ENCODE data around the gene ADGRL3. TPM values are rescaled to one million over a fixed set of nuclear protein-coding genes. Genes with fewer than 3 reads are reported as not detected.
"Not testable (repeated sequence)": the region's sequence is repeated elsewhere in the genome, so short reads cannot be mapped to it uniquely, and the experiment has no call there.

Gene ADGRL3
- total RNA-seq, 1 donor from 2014 or later = not detected

DNA sequence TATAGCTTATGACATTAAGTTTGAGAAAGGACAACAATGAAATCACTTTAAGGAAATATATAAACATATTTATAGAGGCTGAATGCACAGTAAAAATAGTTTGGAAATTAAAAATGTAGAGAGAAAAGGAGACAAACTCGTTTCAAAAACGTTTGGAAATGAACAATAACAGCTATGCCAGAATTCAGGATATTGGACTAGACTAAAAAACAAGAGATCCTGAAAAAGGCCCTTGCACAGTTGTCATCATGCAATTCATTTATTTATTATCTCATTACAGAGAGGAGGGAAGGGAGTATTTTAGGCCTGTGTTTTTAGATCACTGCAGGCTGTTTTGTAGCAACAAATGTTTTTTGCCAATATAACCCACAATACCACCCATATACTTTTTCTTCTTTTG is 527.2 kb downstream of the ADGRL3 start:
- H3K4me3 Mint-ChIP-seq = no peak overlapping the region
- no peak for DNase-seq (ENCODE audit: low spot score)
- no peak overlapping the region for H3K27ac Mint-ChIP-seq
- intact Hi-C loops (cut with micrococcal nuclease) = no loop called here
- H3K27me3 Mint-ChIP-seq (ENCODE audit: insufficient read depth) = no peaks in the 10 kb centered on the region
- H3K9me3 Mint-ChIP-seq = peaks cover 3% of the 10 kb centered on the region
- no peaks in the 10 kb centered on the region for H3K4me1 Mint-ChIP-seq (ENCODE audit: low read depth)
- no peaks in the 10 kb centered on the region for H3K36me3 Mint-ChIP-seq (ENCODE audit: low read depth)

DNA sequence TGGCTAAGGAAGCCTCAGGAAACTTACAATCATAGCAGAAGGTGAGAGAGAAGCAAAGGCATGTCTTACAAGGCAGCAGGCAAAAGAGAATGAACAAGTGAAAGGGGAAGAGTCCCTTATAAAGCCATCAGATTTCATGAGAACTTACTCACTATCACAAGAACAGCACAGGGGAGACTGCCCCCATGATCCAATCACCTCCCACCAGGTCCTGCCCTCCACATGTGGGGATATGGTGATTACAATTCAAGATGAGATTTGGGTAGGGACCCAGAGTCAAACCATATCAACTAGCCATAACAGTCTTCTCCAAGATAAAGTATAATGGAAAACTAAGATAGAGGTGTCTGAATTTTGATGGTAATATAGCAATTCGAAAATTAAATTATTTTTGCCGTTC is 534.3 kb downstream of the ADGRL3 start:
- H3K4me3 Mint-ChIP-seq = no peak overlapping the region
- H3K36me3 Mint-ChIP-seq (ENCODE audit: low read depth) = no peaks in the 10 kb centered on the region
- intact Hi-C loops (cut with micrococcal nuclease) = no loop called here
- H3K4me1 Mint-ChIP-seq (ENCODE audit: low read depth) = no peaks in the 10 kb centered on the region
- H3K27ac Mint-ChIP-seq = no peak overlapping the region
- no peaks in the 10 kb centered on the region for H3K9me3 Mint-ChIP-seq
- DNase-seq (ENCODE audit: low spot score) = no peak
- H3K27me3 Mint-ChIP-seq (ENCODE audit: insufficient read depth) = no peaks in the 10 kb centered on the region

DNA sequence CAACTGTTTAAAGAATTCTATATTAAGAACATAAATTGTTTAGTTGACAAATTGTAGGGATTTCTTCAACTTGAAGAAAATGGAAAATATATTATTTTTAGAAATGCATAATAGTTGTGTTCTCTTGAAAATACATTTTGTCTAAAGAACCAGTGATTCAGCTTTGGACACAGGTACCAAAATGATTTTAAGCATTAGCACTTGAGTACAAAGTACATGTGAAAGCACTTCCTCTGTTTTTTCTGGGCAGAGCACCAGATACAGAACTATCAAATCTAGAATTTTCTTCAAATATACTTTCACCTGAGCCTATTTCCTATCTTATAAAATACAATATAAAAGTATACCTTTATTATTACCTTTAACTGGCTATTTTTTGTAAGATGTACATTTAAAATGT is 539.8 kb downstream of the ADGRL3 start:
- no peaks in the 10 kb centered on the region for H3K4me1 Mint-ChIP-seq (ENCODE audit: low read depth)
- DNase-seq (ENCODE audit: low spot score) = no peak
- no peak overlapping the region for H3K4me3 Mint-ChIP-seq
- H3K27me3 Mint-ChIP-seq (ENCODE audit: insufficient read depth) = no peaks in the 10 kb centered on the region
- peaks cover 6% of the 10 kb centered on the region for H3K9me3 Mint-ChIP-seq
- H3K27ac Mint-ChIP-seq = no peak overlapping the region
- intact Hi-C loops (cut with micrococcal nuclease) = no loop called here
- H3K36me3 Mint-ChIP-seq (ENCODE audit: low read depth) = no peaks in the 10 kb centered on the region

DNA sequence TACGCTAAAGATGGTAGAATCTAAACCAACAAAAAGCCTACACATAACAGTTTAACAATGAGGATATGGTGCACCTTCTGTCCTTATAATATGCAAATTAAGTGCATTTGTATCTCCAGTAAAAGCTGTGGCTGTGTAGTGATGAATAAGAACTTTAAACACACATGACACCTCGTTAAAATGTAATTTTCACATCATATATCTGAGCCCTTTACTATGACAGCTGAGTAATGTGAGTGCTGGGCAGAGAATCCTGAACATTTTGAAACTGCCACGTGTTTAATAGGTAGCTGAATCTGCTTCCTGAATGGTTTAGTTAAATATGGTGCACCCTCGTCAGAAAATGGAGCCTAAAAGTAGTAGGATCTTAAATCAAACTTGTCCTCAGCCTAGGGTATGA is 540.8 kb downstream of the ADGRL3 start:
- Mint-ChIP-seq H3K27ac (no peak overlapping the region), H3K4me3 (no peak overlapping the region), H3K36me3 (ENCODE audit: low read depth) (no peaks in the 10 kb centered on the region), H3K4me1 (ENCODE audit: low read depth) (no peaks in the 10 kb centered on the region), H3K27me3 (ENCODE audit: insufficient read depth) (no peaks in the 10 kb centered on the region), H3K9me3 (peaks cover 8% of the 10 kb centered on the region)
- no peak for DNase-seq (ENCODE audit: low spot score)
- intact Hi-C loops (cut with micrococcal nuclease) = no loop called here

DNA sequence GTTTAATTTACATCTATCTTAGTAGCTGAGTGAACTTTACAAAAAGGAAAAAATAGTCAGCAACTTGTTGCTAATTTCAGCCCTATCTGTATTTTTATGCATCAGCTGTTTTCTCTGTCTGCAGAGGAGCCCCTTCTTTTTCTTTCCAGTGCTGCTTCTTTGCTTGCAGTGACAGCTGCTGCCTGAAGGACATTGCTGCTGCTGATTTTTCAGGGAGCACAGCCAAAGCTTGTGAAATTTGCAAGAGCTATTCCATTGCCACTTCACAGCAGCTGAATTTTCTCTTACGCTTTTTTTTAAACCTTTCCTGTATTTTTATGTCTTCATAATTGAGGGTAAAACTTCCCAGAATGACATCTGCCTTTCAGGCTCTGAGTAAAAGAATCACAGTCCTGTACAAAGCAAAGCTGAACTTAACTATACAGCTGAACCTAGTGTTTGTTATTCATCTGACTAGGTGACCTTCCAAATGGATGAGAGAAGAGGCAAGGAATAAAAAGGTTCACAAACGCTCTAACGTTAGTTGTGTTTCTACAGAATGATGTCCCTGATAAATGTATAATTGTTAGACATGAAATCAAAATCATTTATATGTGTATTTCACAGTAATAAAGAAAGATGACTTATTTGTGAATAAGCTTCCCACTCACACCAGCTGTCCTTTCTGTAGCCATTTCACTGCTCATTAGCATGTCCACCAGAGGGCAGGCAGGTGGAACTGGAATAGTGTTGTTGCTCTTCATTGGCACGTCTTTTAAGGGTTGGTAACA is 541.4 kb downstream of the ADGRL3 start:
- intact Hi-C loops (cut with micrococcal nuclease) = no loop called here
- Mint-ChIP-seq H3K27me3 (ENCODE audit: insufficient read depth) (no peaks in the 10 kb centered on the region), H3K27ac (no peak overlapping the region), H3K36me3 (ENCODE audit: low read depth) (no peaks in the 10 kb centered on the region), H3K4me1 (ENCODE audit: low read depth) (no peaks in the 10 kb centered on the region), H3K9me3 (peaks cover 8% of the 10 kb centered on the region), H3K4me3 (no peak overlapping the region)
- no peak for DNase-seq (ENCODE audit: low spot score)

DNA sequence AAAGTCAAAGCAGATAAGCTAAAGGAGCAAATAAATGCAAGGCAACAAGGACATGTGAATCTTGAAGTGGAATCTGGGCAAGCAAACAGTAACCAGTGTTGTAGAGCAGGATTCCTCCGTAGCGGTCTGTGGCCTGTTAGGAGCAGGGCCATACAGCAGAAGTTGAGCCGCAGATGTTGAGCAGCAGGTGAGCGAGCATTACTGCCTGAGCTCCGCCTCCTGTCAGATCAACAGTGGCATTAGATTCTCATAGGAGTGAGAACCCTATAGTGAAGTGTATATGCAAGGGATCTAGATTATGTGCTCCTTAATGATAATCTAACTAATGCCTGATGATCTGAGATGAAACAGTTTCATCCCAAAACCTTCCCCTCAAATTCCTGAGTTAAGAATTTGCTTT is 550.7 kb downstream of the ADGRL3 start:
- no peak overlapping the region for H3K27ac Mint-ChIP-seq
- H3K36me3 Mint-ChIP-seq (ENCODE audit: low read depth) = no peaks in the 10 kb centered on the region
- H3K4me1 Mint-ChIP-seq (ENCODE audit: low read depth) = no peaks in the 10 kb centered on the region
- no peaks in the 10 kb centered on the region for H3K27me3 Mint-ChIP-seq (ENCODE audit: insufficient read depth)
- H3K9me3 Mint-ChIP-seq = no peaks in the 10 kb centered on the region
- H3K4me3 Mint-ChIP-seq = no peak overlapping the region
- intact Hi-C loops (cut with micrococcal nuclease) = no loop called here
- DNase-seq (ENCODE audit: low spot score) = no peak

DNA sequence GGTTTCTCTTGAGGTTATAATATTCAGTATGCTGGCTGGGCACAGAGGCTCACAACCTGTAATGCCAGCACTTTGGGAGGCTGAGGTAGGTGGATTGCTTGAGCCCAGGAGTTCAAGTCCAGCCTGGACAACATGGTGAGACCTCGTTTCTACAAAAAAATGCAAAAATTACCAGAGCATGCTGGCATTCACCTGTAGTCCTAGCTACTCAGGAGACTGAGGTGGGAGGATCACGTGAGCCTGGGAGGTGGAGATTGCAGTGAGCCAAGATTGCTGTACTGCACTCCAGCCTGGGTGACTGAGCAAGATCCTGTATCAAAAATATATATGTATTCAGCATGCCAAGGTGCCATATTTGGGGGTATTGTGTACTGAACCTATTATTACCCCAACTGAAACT is 552.5 kb downstream of the ADGRL3 start:
- no peak for DNase-seq (ENCODE audit: low spot score)
- Mint-ChIP-seq H3K4me3 (no peak overlapping the region), H3K27ac (no peak overlapping the region), H3K27me3 (ENCODE audit: insufficient read depth) (no peaks in the 10 kb centered on the region), H3K4me1 (ENCODE audit: low read depth) (no peaks in the 10 kb centered on the region), H3K36me3 (ENCODE audit: low read depth) (no peaks in the 10 kb centered on the region), H3K9me3 (no peaks in the 10 kb centered on the region)
- intact Hi-C loops (cut with micrococcal nuclease) = no loop called here

DNA sequence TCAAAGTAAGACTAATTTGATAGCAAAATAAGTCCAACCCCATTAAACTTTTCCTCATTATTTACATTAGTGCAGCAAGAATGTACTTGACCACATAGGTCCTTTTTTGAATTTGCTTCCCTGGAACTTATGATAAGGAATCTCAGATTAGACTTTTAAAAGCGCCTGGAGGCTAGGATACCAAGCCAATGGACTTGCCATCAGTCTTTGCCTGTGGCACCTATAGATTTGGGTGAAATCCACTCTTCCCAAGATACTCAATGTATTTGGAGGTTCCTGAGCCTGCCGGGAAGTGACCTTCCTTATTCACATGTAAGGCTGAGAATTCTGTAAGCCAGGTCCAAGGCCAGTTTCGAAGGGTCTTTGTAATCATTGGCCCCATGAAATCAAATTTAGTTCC is 553.6 kb downstream of the ADGRL3 start:
- no peak overlapping the region for H3K4me3 Mint-ChIP-seq
- no peaks in the 10 kb centered on the region for H3K36me3 Mint-ChIP-seq (ENCODE audit: low read depth)
- intact Hi-C loops (cut with micrococcal nuclease) = no loop called here
- H3K9me3 Mint-ChIP-seq = no peaks in the 10 kb centered on the region
- H3K4me1 Mint-ChIP-seq (ENCODE audit: low read depth) = no peaks in the 10 kb centered on the region
- no peak for DNase-seq (ENCODE audit: low spot score)
- H3K27ac Mint-ChIP-seq = no peak overlapping the region
- H3K27me3 Mint-ChIP-seq (ENCODE audit: insufficient read depth) = no peaks in the 10 kb centered on the region

DNA sequence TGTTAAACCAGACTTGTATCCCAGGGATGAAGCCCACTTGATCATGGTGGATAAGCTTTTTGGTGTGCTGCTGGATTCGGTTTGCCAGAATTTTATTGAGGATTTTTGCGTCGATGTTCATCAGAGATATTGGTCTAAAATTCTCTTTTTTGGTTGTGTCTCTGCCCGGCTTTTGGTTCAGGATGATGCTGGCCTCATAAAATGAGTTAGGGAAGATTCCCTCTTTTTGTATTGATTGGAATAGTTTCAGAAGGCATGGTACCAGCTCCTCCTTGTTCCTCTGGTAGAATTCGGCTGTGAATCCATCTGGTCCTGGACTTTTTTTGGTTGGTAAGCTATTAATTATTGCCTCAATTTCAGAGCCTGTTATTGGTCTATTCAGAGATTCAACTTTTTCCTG is 556.8 kb downstream of the ADGRL3 start:
- H3K27ac Mint-ChIP-seq; DNase-seq (ENCODE audit: low spot score); H3K4me3 Mint-ChIP-seq; H3K9me3 Mint-ChIP-seq; H3K36me3 Mint-ChIP-seq (ENCODE audit: low read depth); intact Hi-C loops (cut with micrococcal nuclease); H3K27me3 Mint-ChIP-seq (ENCODE audit: insufficient read depth); H3K4me1 Mint-ChIP-seq (ENCODE audit: low read depth): not testable (repeated sequence)

DNA sequence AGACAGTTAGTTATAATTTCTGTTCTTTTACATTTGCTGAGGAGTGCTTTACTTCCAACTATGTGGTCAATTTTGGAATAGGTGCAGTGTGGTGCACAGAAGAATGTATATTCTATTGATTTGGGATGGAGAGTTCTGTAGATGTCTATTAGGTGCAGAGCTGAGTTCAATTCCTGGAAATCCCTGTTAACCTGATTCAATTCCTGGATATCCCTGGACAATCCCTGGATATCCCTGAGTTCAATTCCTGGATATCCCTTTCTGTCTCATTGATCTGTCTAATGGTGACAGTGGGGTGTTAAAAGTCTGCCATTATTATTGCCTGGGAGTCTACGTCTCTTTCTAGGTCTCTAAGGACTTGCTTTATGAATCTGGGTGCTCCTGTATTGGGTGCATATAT is 557.9 kb downstream of the ADGRL3 start:
- intact Hi-C loops (cut with micrococcal nuclease); H3K4me1 Mint-ChIP-seq (ENCODE audit: low read depth); H3K9me3 Mint-ChIP-seq; H3K36me3 Mint-ChIP-seq (ENCODE audit: low read depth); DNase-seq (ENCODE audit: low spot score); H3K4me3 Mint-ChIP-seq; H3K27me3 Mint-ChIP-seq (ENCODE audit: insufficient read depth); H3K27ac Mint-ChIP-seq: not testable (repeated sequence)

DNA sequence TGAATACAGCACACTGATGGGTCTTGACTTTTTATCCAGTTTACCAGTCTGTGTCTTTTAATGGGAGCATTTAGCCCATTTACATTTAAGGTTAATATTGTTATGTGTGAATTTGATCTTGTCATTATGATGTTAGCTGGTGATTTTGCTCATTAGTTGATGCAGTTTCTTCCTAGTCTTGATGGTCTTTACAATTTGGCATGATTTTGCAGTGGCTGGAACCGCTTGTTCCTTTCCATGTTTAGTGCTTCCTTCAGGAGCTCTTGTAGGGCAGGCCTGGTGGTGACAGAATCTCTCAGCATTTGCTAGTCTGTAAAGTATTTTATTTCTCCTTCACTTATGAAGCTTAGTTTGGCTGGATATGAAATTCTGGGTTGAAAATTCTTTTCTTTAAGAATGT is 558.5 kb downstream of the ADGRL3 start:
- H3K27ac Mint-ChIP-seq; intact Hi-C loops (cut with micrococcal nuclease); DNase-seq (ENCODE audit: low spot score); H3K4me3 Mint-ChIP-seq; H3K4me1 Mint-ChIP-seq (ENCODE audit: low read depth); H3K9me3 Mint-ChIP-seq; H3K27me3 Mint-ChIP-seq (ENCODE audit: insufficient read depth); H3K36me3 Mint-ChIP-seq (ENCODE audit: low read depth): not testable (repeated sequence)

DNA sequence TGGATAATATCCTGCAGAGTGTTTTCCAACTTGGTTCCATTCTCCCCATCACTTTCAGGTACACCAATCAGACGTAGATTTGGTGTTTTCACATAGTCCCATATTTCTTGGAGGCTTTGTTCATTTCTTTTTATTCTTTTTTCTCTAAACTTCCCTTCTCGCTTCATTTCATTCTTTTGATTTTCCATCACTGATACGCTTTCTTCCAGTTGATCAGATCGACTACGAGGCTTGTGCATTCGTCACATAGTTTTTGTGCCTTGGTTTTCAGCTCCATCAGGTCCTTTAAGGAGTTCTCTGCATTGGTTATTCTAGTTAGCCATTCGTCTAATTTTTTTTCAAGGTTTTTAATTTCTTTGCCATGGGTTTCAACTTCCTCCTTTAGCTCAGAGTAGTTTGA is 559.1 kb downstream of the ADGRL3 start:
- H3K36me3 Mint-ChIP-seq (ENCODE audit: low read depth); H3K4me1 Mint-ChIP-seq (ENCODE audit: low read depth); H3K27me3 Mint-ChIP-seq (ENCODE audit: insufficient read depth); H3K27ac Mint-ChIP-seq; intact Hi-C loops (cut with micrococcal nuclease); H3K4me3 Mint-ChIP-seq; DNase-seq (ENCODE audit: low spot score); H3K9me3 Mint-ChIP-seq: not testable (repeated sequence)

DNA sequence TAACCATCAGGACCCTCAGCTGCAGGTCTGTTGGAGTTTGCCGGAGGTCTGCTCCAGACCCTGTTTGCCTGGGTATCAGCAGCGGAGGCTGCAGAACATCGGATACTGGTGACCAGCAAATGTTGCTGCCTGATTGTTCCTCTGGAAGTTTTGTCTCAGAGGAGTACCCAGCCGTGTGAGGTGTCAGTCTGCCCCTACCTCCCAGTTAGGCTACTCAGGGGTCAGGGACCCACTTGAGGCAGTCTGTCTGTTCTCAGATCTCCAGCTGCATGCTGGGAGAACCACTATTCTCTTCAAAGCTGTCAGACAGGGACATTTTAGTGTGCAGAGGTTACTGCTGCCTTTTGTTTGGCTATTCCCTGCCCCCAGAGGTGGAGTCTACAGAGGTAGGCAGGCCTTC is 559.8 kb downstream of the ADGRL3 start:
- H3K27ac Mint-ChIP-seq; H3K27me3 Mint-ChIP-seq (ENCODE audit: insufficient read depth); H3K36me3 Mint-ChIP-seq (ENCODE audit: low read depth); intact Hi-C loops (cut with micrococcal nuclease); H3K4me3 Mint-ChIP-seq; H3K9me3 Mint-ChIP-seq; DNase-seq (ENCODE audit: low spot score); H3K4me1 Mint-ChIP-seq (ENCODE audit: low read depth): not testable (repeated sequence)

DNA sequence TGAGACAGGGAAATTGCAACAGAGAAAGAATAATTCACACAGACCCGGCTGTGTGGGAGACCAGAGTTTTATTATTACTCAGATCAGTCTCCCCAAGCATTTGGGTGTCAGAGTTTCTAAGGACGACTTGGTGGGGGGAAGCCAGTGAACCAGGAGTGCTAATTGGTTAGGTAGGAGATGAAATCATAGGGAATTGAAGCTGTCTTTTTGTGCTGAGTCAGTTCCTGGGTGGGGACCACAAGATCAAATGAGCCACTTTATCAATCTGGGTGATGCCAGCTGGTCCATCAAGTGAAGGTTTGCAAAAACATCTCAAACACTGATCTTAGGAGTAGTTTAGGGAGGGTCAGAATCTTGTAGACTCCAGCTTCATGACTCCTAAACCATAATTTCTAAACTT is 560.7 kb downstream of the ADGRL3 start:
- H3K27ac Mint-ChIP-seq = no peak overlapping the region
- DNase-seq (ENCODE audit: low spot score) = no peak
- H3K9me3 Mint-ChIP-seq = peaks cover 10% of the 10 kb centered on the region
- no peaks in the 10 kb centered on the region for H3K27me3 Mint-ChIP-seq (ENCODE audit: insufficient read depth)
- no peaks in the 10 kb centered on the region for H3K4me1 Mint-ChIP-seq (ENCODE audit: low read depth)
- intact Hi-C loops (cut with micrococcal nuclease) = no loop called here
- no peaks in the 10 kb centered on the region for H3K36me3 Mint-ChIP-seq (ENCODE audit: low read depth)
- H3K4me3 Mint-ChIP-seq = no peak overlapping the region

All from activated T-helper 1 cell treated with anti-CD3 and anti-CD28 coated beads, Interleukin-12 subunit alpha, Interleukin-12 subunit beta, Interleukin-2, Interleukin-4 antibody, amounts not matched to agents 30 ng/mL and 10 ng/mL and 1 ng/mL, durations not matched to agents 14 hours and 24 hours and 36 hours (primary cell).